ENCODE measurements around the gene NUDCD3. TPM values are rescaled to one million over a fixed set of nuclear protein-coding genes. Genes with fewer than 3 reads are reported as not detected.

Gene NUDCD3
- total and polyA plus RNA-seq, 2 of the 8 experiments (the other 6 are each of a cell fraction or from before 2014, with no cell fraction given) = 35.2 to 93.7 TPM

DNA sequence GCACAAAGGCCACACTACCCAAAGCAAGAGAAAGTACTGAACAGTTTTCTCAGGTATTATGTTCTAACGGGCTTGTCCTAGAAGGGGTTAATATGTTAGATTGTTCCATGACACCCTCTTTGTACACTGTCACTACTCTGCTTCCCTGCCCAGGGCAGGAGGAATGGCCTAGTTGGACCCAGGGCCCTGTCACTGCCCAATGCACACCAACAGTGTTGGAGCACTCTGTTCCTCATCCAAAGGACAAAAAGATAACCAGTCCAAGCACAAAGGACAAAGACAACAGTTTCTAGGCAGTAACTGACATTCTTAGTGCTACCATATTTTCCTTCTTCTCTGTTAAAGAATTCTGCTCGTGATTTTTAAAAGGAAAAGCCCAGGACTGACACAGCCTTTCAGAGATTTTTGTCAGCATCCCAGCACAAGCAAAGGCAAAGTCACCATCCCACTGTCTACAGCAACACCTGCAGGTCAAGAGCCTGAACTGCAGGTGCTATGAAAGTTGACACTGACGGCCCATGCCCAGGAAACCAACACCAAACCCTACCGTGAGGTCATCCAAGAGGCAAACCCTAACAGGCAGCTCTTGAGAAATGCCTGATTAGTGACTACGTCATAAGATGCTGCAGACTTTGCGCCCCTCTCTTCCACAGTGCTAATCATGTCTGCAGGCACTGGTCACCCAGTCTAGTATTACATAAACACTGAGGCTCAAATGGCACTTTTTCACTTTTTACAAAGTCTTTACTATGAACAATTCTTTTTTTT lies 13.2 kb downstream of the NUDCD3 start (continued):
- peak; percentile 96 to 97 for TF ChIP-seq RAD21 (IDR thresholded peaks at IDR 0.05 in 1 of 2, conservative IDR thresholded peaks at IDR 0.05 in 1 of 2; ENCODE audit: low read depth in 2 of 2, low read length in 2 of 2)
- TF ChIP-seq SIN3A (conservative IDR thresholded peaks at IDR 0.05 in 1 of 2, IDR thresholded peaks at IDR 0.05 in 1 of 2; ENCODE audit: low read depth in 1 of 2, low read length in 2 of 2) = peak in 1 of 2 experiments; percentile 72; a peak in 1 of 4 replicates
- no peak for TF ChIP-seq RBBP5 (IDR thresholded peaks at IDR 0.05; ENCODE audit: borderline replicate concordance, low read depth, low read length)
- no peak for TF ChIP-seq TAF7 (optimal IDR thresholded peaks at IDR 0.05; ENCODE audit: borderline replicate concordance, low read depth, low read length)
- TF ChIP-seq, protein P1, sequence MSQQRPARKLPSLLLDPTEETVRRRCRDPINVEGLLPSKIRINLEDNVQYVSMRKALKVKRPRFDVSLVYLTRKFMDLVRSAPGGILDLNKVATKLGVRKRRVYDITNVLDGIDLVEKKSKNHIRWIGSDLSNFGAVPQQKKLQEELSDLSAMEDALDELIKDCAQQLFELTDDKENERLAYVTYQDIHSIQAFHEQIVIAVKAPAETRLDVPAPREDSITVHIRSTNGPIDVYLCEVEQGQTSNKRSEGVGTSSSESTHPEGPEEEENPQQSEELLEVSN (IDR thresholded peaks at IDR 0.05) = no peak
- TF ChIP-seq, protein P2, sequence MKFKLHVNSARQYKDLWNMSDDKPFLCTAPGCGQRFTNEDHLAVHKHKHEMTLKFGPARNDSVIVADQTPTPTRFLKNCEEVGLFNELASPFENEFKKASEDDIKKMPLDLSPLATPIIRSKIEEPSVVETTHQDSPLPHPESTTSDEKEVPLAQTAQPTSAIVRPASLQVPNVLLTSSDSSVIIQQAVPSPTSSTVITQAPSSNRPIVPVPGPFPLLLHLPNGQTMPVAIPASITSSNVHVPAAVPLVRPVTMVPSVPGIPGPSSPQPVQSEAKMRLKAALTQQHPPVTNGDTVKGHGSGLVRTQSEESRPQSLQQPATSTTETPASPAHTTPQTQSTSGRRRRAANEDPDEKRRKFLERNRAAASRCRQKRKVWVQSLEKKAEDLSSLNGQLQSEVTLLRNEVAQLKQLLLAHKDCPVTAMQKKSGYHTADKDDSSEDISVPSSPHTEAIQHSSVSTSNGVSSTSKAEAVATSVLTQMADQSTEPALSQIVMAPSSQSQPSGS (IDR thresholded peaks at IDR 0.05; ENCODE audit: low read length) = peak; percentile 82; the same call in 1 of the 2 replicates
- no peak for TF ChIP-seq RXRA (IDR thresholded peaks at IDR 0.05; ENCODE audit: insufficient read depth, low read depth, low read length)
- TF ChIP-seq CBX5 (IDR thresholded peaks at IDR 0.05; ENCODE audit: low read depth, low read length) = no peak
- no peak for TF ChIP-seq SRF (IDR thresholded peaks at IDR 0.05; ENCODE audit: low read depth, low read length)
- no peak for TF ChIP-seq CHD1 (IDR thresholded peaks at IDR 0.05; ENCODE audit: low read depth, low read length)
- TF ChIP-seq, protein P3, sequence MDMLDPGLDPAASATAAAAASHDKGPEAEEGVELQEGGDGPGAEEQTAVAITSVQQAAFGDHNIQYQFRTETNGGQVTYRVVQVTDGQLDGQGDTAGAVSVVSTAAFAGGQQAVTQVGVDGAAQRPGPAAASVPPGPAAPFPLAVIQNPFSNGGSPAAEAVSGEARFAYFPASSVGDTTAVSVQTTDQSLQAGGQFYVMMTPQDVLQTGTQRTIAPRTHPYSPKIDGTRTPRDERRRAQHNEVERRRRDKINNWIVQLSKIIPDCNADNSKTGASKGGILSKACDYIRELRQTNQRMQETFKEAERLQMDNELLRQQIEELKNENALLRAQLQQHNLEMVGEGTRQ (IDR thresholded peaks at IDR 0.05; ENCODE audit: low read length) = no peak
- TF ChIP-seq JUN (IDR thresholded peaks at IDR 0.05; ENCODE audit: low read depth, low read length) = no peak
- no peak for TF ChIP-seq SAP30 (IDR thresholded peaks at IDR 0.05; ENCODE audit: insufficient read depth, insufficient replicate concordance, low read length)
- TF ChIP-seq CHD2 (IDR thresholded peaks at IDR 0.05; ENCODE audit: low read length) = no peak
- no peak for TF ChIP-seq TCF12 (IDR thresholded peaks at IDR 0.05; ENCODE audit: low read depth, low read length)
- TF ChIP-seq, protein P4, sequence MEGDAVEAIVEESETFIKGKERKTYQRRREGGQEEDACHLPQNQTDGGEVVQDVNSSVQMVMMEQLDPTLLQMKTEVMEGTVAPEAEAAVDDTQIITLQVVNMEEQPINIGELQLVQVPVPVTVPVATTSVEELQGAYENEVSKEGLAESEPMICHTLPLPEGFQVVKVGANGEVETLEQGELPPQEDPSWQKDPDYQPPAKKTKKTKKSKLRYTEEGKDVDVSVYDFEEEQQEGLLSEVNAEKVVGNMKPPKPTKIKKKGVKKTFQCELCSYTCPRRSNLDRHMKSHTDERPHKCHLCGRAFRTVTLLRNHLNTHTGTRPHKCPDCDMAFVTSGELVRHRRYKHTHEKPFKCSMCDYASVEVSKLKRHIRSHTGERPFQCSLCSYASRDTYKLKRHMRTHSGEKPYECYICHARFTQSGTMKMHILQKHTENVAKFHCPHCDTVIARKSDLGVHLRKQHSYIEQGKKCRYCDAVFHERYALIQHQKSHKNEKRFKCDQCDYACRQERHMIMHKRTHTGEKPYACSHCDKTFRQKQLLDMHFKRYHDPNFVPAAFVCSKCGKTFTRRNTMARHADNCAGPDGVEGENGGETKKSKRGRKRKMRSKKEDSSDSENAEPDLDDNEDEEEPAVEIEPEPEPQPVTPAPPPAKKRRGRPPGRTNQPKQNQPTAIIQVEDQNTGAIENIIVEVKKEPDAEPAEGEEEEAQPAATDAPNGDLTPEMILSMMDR (IDR thresholded peaks at IDR 0.05; ENCODE audit: control extremely low read depth in 1 of 3, insufficient read depth in 1 of 3, low read depth in 1 of 3, low read length in 3 of 3) = peak; percentile 89 to 99 (median 92)
- TF ChIP-seq POLR2A (IDR thresholded peaks at IDR 0.05; ENCODE audit: control extremely low read depth in 1 of 2, low read depth in 2 of 2, low read length in 2 of 2) = no peak

All from H1 (cell line).